PC-3 (cell line): ENCODE results near the gene CRLF1. TPM values are rescaled to one million over a fixed set of nuclear protein-coding genes. Genes with fewer than 3 reads are reported as not detected.

Experiments
- ATAC-seq: fragments of 200-7000 bp; cut with Tn5 transposase; 2 replicates; pipeline ENCODE4 v1.9.1; 2020; ENCODE audit warnings: mild to moderate bottlenecking, moderate library complexity
- BruUV-seq: library from RNA; stranded (reverse); fragments of 400-500 nt; replicated peaks from 2 replicates; lab custom pipeline; 2021; lab: Mats Ljungman, UMichigan
- CTCF ChIA-PET: fragments of 300-600 bp; sonication (Branson Sonifier 250); formaldehyde crosslinking; loops from one replicate; lab custom pipeline; 2022; ENCODE audit warnings: antibody characterized with exemption; lab: Charles Lee
- POLR2A ChIA-PET: fragments of 300-600 bp; sonication (Branson Sonifier 250); formaldehyde crosslinking; loops from one replicate; lab custom pipeline; 2022; ENCODE audit warnings: antibody characterized with exemption; ENCODE audit not compliant: unreplicated experiment; lab: Charles Lee
- DNase-seq: peaks from one replicate; pipeline ENCODE4 v3.0.0-alpha.2; 2015
- H2AFZ ChIP-seq: fragments of 300-600 bp; sonication (generic); 2 replicates; pipeline ENCODE4 v1.6.0; 2016; ENCODE audit warnings: antibody characterized with exemption, low read length
- H3F3A ChIP-seq: fragments of 300-600 bp; sonication (generic); one replicate; pipeline ENCODE4 v1.6.0; 2017; ENCODE audit warnings: antibody characterized with exemption, low read length, control low read depth, mild to moderate bottlenecking; ENCODE audit not compliant: unreplicated experiment
- H3K27ac ChIP-seq: fragments of 300-600 bp; sonication (generic); 2 replicates; pipeline ENCODE4 v1.5.1; 2016; ENCODE audit warnings: mild to moderate bottlenecking, low read length
- H3K27me3 ChIP-seq: fragments of 300-600 bp; sonication (generic); 2 replicates; pipeline ENCODE4 v1.6.1; 2016; ENCODE audit warnings: low read length, mixed read lengths
- H3K36me3 ChIP-seq: fragments of 300-600 bp; sonication (generic); 2 replicates; pipeline ENCODE4 v1.6.1; 2016; ENCODE audit warnings: low read depth, mixed run types, low read length, mixed read lengths
- H3K4me1 ChIP-seq: fragments of 300-600 bp; sonication (generic); 2 replicates; pipeline ENCODE4 v1.5.1; 2016; ENCODE audit warnings: low read length; ENCODE audit not compliant: insufficient read depth
- H3K4me2 ChIP-seq: fragments of 300-600 bp; sonication (generic); 2 replicates; pipeline ENCODE4 v1.6.0; 2016; ENCODE audit warnings: low read length
- H3K4me3 ChIP-seq: fragments of 300-600 bp; sonication (generic); 2 replicates; pipeline ENCODE4 v1.5.1; 2016; ENCODE audit warnings: mild to moderate bottlenecking, low read length, mixed read lengths
- H3K79me2 ChIP-seq: fragments of 300-600 bp; sonication (generic); 2 replicates; pipeline ENCODE4 v1.6.1; 2017; ENCODE audit warnings: low read length, mixed read lengths
- H3K9ac ChIP-seq: fragments of 300-600 bp; sonication (generic); 2 replicates; pipeline ENCODE4 v1.6.0; 2016; ENCODE audit warnings: mild to moderate bottlenecking, low read length
- H3K9me2 ChIP-seq: fragments of 300-600 bp; sonication (generic); replicated peaks from 2 replicates; pipeline ENCODE4 v1.6.1; 2016; ENCODE audit warnings: mixed run types, low read length, mixed read lengths
- H3K9me3 ChIP-seq: fragments of 300-600 bp; sonication (generic); 2 replicates; pipeline ENCODE4 v1.6.1; 2016; ENCODE audit warnings: low read length, mixed read lengths
- H4K20me1 ChIP-seq: fragments of 300-600 bp; sonication (generic); 2 replicates; pipeline ENCODE4 v1.6.1; 2016; ENCODE audit warnings: low read length, mixed read lengths
- EZH2 ChIP-seq: fragments of 300-600 bp; sonication (generic); IDR thresholded peaks from one replicate; pipeline ENCODE4 v1.6.1; 2017; ENCODE audit warnings: antibody characterized with exemption, mild to moderate bottlenecking, low read length; ENCODE audit not compliant: unreplicated experiment
- EZH2phosphoT487 ChIP-seq: fragments of 300-600 bp; sonication (generic); IDR thresholded peaks from 2 replicates; pipeline ENCODE4 v1.6.1; 2018; ENCODE audit warnings: mild to moderate bottlenecking, antibody characterized with exemption, low read length, borderline replicate concordance
- intact Hi-C: fragments of 100-400 bp; cut with micrococcal nuclease; formaldehyde crosslinking; loops from 2 replicates; pipeline ENCODE4 v1.9.0; 2023
- total RNA-seq: library from RNA; depleted of rRNA; stranded (reverse); fragments of >200 nt; gene quantifications from 2 replicates; pipeline ENCODE4 v1.2.3, GENCODE V29; 2014
- TF ChIP-seq, protein P1 (sequence below): fragments of 300-600 bp; sonication (generic); conservative IDR thresholded peaks from 2 replicates; pipeline ENCODE4 v1.5.1; 2017; ENCODE audit warnings: antibody characterized with exemption, low read depth, mild to moderate bottlenecking, low read length

Gene CRLF1
- total RNA-seq, 1 experiment from 2014 or later: 2.6 TPM

GRCh38 chr19:18650468-18651041, 44.0 kb upstream of the CRLF1 start:
- ATAC-seq (no peak), DNase-seq (no peak)
- ChIA-PET CTCF (no interaction called here), POLR2A (no interaction called here)
- Histone ChIP-seq H3K79me2 (peaks cover 4% of the 10 kb centered on the region; the same call in 1 of the 2 replicates), H3K36me3 (no peaks in the 10 kb centered on the region), H3K4me2 (no peak overlapping the region), H3K27ac (no peak overlapping the region), H3K9me3 (no peaks in the 10 kb centered on the region), H4K20me1 (no peaks in the 10 kb centered on the region), H3K27me3 (no peaks in the 10 kb centered on the region), H3F3A (no peaks in the 10 kb centered on the region), H3K4me3 (no peak overlapping the region), H3K4me1 (no peaks in the 10 kb centered on the region), H2AFZ (no peak overlapping the region), H3K9ac (no peak overlapping the region), H3K9me2 (no peaks in the 10 kb centered on the region)
- TF ChIP-seq, protein P1, sequence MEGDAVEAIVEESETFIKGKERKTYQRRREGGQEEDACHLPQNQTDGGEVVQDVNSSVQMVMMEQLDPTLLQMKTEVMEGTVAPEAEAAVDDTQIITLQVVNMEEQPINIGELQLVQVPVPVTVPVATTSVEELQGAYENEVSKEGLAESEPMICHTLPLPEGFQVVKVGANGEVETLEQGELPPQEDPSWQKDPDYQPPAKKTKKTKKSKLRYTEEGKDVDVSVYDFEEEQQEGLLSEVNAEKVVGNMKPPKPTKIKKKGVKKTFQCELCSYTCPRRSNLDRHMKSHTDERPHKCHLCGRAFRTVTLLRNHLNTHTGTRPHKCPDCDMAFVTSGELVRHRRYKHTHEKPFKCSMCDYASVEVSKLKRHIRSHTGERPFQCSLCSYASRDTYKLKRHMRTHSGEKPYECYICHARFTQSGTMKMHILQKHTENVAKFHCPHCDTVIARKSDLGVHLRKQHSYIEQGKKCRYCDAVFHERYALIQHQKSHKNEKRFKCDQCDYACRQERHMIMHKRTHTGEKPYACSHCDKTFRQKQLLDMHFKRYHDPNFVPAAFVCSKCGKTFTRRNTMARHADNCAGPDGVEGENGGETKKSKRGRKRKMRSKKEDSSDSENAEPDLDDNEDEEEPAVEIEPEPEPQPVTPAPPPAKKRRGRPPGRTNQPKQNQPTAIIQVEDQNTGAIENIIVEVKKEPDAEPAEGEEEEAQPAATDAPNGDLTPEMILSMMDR: no peak
- TF ChIP-seq EZH2phosphoT487 (no peak), EZH2 (no peak)
- intact Hi-C loops: no loop called here
- no TSS peak for BruUV-seq

DNA sequence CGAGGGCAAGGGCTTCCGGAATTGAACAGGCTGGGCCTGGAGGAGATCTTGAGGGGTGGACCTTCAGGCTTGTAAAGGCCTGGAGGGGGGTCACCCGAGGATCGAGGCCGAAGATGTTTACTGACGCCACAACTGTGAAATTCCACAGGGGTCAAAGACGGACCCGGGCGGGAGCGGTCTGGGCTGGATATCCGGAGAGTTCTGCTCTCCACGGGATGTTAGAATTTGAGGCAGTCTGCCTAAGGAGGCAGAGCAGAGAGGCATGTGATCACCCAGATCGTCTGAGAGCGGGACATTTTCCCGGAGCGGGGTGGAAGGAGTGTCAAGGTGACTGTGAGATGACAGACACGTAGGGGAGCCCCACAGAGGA, 43.4 kb upstream of the CRLF1 start:
- Histone ChIP-seq H3K4me3 (no peak overlapping the region), H3K9ac (no peak overlapping the region), H3K36me3 (no peaks in the 10 kb centered on the region), H3K79me2 (peaks cover 10% of the 10 kb centered on the region), H3F3A (no peaks in the 10 kb centered on the region), H3K27me3 (no peaks in the 10 kb centered on the region), H3K9me3 (no peaks in the 10 kb centered on the region), H3K27ac (no peak overlapping the region), H3K4me2 (no peak overlapping the region), H2AFZ (no peak overlapping the region), H3K4me1 (no peaks in the 10 kb centered on the region), H3K9me2 (no peaks in the 10 kb centered on the region), H4K20me1 (no peaks in the 10 kb centered on the region)
- ATAC-seq: no peak
- TF ChIP-seq, protein P1: no peak
- no peak for TF ChIP-seq EZH2
- CTCF ChIA-PET: no interaction called here
- intact Hi-C loops: no loop called here
- POLR2A ChIA-PET: no interaction called here
- DNase-seq: no peak
- BruUV-seq: no TSS peak

DNA sequence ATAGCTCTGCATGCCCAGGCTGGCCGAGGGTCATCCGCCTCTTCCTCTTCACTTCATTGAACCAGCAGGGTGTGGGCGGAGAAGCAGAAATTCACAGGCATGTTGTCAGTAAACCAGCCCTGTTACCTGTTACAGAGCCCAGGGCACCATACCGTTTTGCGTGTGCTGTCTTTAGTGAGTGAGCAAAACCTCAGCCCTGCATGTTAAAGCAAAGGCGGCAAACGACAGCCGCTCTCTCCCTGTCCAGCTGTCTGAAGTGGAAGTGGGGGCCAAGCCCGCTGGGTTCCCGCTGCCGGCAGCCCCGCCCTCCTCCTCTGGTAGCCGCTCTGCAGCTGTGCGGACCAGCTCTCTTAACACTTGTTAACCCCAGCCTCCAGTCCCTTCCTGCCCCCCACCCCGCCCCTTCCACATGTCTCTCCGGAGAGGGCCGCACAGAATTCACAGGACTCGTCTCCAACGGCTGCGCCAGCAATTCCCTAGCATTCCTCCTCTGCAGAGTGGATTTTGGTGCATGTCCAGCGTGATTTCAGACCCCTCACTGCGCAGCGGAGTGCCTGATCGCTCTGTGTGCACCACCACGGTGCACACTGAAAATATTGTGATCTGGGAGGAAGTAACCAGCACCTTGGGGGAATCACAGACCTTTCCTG, 42.9 kb upstream of the CRLF1 start:
- POLR2A ChIA-PET: no interaction called here
- Histone ChIP-seq H3K9ac (no peak overlapping the region), H3K4me2 (no peak overlapping the region), H3K79me2 (peaks cover 15% of the 10 kb centered on the region), H4K20me1 (no peaks in the 10 kb centered on the region), H3F3A (no peaks in the 10 kb centered on the region), H3K36me3 (no peaks in the 10 kb centered on the region), H2AFZ (no peak overlapping the region), H3K9me2 (no peaks in the 10 kb centered on the region), H3K4me3 (no peak overlapping the region), H3K9me3 (no peaks in the 10 kb centered on the region), H3K4me1 (no peaks in the 10 kb centered on the region), H3K27ac (no peak overlapping the region), H3K27me3 (no peaks in the 10 kb centered on the region)
- intact Hi-C loops: no loop called here
- TF ChIP-seq EZH2phosphoT487 (no peak), EZH2 (no peak)
- TF ChIP-seq, protein P1: no peak
- BruUV-seq: no TSS peak
- ATAC-seq (no peak), DNase-seq (no peak)
- CTCF ChIA-PET: no interaction called here
